HUES48 (cell line): ENCODE data around the gene TAF3.

Experiments
- H3K27ac ChIP-seq: one replicate; pipeline ENCODE4 v1.7.0; 2013; ENCODE audit warnings: low read depth, low read length, inconsistent platforms
- H3K27me3 ChIP-seq: 2 replicates; pipeline ENCODE4 v1.6.1; 2013; ENCODE audit warnings: mild to moderate bottlenecking, low read length; ENCODE audit not compliant: control insufficient read depth, insufficient read depth
- H3K36me3 ChIP-seq: 2 replicates; pipeline ENCODE4 v1.6.1; 2013; ENCODE audit warnings: low read length; ENCODE audit not compliant: control insufficient read depth, insufficient read depth
- H3K4me1 ChIP-seq: 2 replicates; pipeline ENCODE4 v1.6.1; 2013; ENCODE audit warnings: mild to moderate bottlenecking, low read length; ENCODE audit not compliant: control insufficient read depth, insufficient read depth
- H3K4me3 ChIP-seq: 2 replicates; pipeline ENCODE4 v1.5.1; 2013; ENCODE audit warnings: mild to moderate bottlenecking, low read depth, low read length
- H3K9ac ChIP-seq: 2 replicates; pipeline ENCODE4 v1.6.1; 2013; ENCODE audit warnings: mild to moderate bottlenecking, low read depth, low read length, moderate library complexity
- H3K9me3 ChIP-seq: 2 replicates; pipeline ENCODE4 v1.6.1; 2013; ENCODE audit warnings: low read length; ENCODE audit not compliant: control insufficient read depth, insufficient read depth

Gene TAF3

DNA sequence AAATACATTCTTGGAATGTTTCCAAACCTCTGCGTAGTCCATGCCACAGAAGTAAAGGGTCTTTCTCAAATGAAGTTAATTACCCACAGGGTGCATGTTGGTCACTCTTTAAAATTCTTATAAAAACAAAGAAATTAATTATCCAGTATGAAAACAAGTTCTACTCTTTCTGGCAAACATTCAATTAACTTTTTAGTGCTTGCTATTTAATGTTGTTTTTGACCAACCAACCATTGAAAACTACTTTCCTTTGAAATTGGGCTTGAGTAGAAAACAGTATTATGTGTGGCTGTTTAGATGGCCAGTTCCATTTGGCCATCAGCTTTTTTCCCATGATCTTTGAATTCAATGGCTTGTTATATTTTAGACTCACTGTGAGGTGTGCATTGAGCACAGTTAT lies 83.0 kb downstream of the TAF3 start:
- H3K27ac ChIP-seq: no peak overlapping the region

DNA sequence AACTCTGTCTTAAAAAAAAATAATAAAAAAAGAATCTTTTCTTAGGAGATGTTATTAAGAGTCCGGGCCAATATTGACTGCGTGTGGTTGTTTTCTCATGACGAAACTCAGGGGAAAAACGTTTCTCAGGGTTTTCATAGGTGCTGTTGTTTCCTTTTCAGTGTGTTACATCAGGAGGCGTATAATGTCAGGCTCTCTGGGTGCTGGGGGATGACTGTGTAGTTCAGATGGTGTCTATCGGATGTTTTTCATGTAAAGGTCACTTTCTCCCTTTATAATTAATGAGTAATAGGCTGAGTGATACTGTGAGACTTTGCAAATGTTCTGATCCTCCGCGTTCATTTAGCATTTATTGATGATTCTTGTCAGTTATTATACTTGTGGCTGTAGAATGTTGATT lies 84.1 kb downstream of the TAF3 start:
- Histone ChIP-seq H3K4me3 (no peak overlapping the region), H3K9me3 (no peaks in the 10 kb centered on the region), H3K27me3 (no peaks in the 10 kb centered on the region), H3K4me1 (peaks cover 7% of the 10 kb centered on the region), H3K27ac (no peak overlapping the region), H3K9ac (no peak overlapping the region), H3K36me3 (no peaks in the 10 kb centered on the region)

More for the DNA sequence above, 83.0 kb downstream of the TAF3 start:
- Histone ChIP-seq H3K27me3 (no peaks in the 10 kb centered on the region), H3K36me3 (no peaks in the 10 kb centered on the region), H3K4me1 (peaks cover 6% of the 10 kb centered on the region), H3K4me3 (no peak overlapping the region), H3K9me3 (no peaks in the 10 kb centered on the region), H3K9ac (no peak overlapping the region)

DNA sequence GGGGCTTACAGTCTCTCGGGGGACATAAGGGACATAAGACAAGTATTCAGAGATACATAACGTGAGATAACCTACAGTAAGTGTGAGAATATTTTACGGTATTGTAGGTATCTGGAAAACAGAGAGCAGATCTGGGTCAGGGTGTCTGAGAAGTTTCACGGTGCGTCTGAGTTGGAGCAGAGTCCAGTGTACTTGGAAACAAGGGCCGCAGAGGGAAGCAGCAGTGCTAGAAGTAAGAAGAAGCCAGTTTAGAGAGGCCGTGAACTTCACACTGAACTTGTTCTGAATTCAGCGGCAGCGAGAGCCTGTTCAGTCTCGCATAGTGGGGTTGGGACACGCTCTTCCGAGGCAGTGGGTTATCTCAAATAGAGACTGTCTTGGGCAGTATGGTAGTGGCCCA lies 85.5 kb downstream of the TAF3 start:
- Histone ChIP-seq H3K9me3 (no peaks in the 10 kb centered on the region), H3K4me3 (no peak overlapping the region), H3K36me3 (no peaks in the 10 kb centered on the region), H3K4me1 (peaks cover 7% of the 10 kb centered on the region), H3K9ac (no peak overlapping the region), H3K27ac (no peak overlapping the region), H3K27me3 (no peaks in the 10 kb centered on the region)

DNA sequence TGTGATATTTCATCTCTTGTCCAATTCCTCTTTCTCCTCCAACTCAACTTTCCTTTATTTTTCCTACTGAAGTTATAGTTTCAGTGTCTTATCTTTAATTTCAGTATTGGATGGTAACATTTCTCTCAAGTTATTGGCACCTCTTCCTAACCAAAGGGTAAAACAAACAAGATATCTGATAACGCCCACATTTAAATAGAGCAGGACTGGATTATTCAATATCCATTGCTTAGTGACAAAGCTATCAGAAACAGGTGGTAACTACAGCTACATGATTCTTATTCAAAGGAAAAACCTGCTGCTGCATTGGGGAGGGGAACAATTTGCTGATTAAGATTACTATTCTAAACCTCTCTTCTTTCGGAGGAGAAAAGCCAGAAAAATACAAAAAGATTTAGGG lies 87.8 kb downstream of the TAF3 start:
- H3K9ac ChIP-seq: no peak overlapping the region
- H3K9me3 ChIP-seq: no peaks in the 10 kb centered on the region
- peaks cover 7% of the 10 kb centered on the region for H3K4me1 ChIP-seq
- H3K27me3 ChIP-seq: no peaks in the 10 kb centered on the region
- H3K4me3 ChIP-seq: no peak overlapping the region
- no peak overlapping the region for H3K27ac ChIP-seq
- H3K36me3 ChIP-seq: no peaks in the 10 kb centered on the region

DNA sequence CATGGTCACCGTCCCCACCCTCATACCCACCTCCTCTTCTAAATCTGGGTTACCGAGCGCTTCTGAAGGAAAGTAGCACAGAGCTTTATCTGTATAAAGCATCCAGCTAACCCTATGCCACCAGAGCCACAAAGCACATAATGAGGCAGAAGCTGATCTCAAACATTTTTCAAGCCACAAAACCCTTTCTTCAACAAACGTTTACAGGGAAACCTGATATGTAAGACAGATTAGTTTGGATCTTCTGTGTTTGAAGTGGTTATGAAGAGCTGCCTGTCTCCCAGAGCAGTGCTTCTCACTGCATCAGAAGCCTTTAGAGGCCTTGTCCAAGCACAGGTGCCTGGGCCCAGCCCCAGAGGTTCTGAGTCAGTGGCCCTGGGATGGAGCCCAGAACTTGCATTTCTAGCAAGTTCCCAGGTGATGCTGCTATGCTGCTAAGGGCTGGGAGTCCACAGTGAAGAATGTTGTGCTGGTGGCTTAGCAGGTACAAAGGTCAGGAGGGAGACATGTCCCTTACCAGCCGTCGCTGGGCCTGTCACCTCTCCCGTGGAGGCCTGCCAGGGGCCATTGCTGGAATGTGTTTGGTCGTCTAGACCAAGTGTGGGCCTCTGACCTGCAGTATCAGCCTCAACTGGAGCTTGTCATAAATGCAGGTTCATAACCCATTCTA lies 90.4 kb downstream of the TAF3 start:
- Histone ChIP-seq H3K36me3 (no peaks in the 10 kb centered on the region), H3K27ac (no peak overlapping the region), H3K9ac (no peak overlapping the region), H3K4me3 (no peak overlapping the region), H3K27me3 (no peaks in the 10 kb centered on the region), H3K4me1 (peaks cover 7% of the 10 kb centered on the region), H3K9me3 (no peaks in the 10 kb centered on the region)

DNA sequence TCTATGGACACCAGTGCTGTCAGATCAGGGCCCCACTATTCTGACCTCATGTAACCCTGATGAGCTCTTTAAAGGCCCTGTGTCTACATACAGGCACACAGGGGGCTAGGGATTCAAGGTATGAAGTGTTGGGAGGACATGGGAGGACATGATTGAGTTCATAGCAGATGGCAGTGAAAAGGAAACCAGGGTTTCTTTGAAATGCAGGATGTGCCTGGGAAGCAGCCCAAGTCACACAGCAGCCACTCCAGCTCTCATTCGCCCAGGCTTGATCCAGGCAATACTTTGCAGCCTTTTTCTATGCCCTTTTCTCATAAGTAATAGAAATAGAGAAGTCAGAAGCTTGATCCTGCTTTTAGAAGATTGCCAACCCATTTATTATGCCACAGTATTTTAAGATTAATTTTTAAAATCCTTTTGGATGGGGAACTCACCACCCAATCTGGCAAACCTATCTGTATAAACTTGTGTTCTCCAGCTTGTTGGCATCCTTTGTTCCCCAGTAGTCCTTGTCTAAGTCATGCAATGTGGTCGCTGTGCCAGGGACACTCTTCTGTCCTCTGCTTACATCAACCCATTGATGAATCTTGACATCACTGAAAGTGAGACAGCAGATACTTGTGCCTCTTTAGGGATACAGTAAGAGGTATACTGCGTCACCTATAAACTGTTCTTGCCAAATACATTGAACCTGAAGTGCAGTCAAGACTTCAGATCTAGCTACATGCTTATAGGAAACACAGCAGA lies 95.0 kb downstream of the TAF3 start:
- Histone ChIP-seq H3K27me3 (no peaks in the 10 kb centered on the region), H3K9me3 (no peaks in the 10 kb centered on the region), H3K4me1 (no peaks in the 10 kb centered on the region), H3K9ac (no peak overlapping the region), H3K4me3 (no peak overlapping the region), H3K36me3 (no peaks in the 10 kb centered on the region), H3K27ac (no peak overlapping the region)

DNA sequence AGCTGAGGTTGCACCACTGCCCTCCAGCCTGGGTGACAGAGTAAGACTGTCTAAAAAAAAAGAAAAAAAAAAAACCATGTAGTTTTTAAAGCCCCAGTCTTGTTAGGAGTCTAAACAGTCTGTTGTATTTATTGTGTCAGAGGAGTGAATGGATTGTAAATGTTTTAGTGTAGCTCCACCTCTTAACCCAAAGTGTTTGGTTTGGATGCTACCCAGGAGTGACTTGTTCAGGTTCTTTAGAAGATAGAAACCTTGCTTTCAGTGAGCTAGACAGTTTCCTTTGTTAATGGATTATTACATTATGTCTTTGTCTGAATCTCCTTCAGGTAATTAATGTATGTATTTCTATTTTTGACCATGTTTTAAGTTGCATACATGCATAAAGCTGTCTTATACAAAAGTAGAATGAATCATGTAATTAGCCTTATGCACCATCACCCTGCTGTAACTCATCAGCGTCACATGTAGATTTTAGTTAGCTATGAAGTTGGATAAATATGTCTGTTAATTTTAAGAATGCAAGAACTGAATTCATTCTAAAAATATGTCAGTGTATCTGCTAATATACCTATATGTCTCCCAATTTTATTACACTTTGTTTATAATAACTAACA lies 97.7 kb downstream of the TAF3 start:
- no peak overlapping the region for H3K9ac ChIP-seq
- H3K27me3 ChIP-seq: no peaks in the 10 kb centered on the region
- no peaks in the 10 kb centered on the region for H3K9me3 ChIP-seq
- H3K4me1 ChIP-seq: no peaks in the 10 kb centered on the region
- no peak overlapping the region for H3K27ac ChIP-seq
- no peaks in the 10 kb centered on the region for H3K36me3 ChIP-seq
- no peak overlapping the region for H3K4me3 ChIP-seq

DNA sequence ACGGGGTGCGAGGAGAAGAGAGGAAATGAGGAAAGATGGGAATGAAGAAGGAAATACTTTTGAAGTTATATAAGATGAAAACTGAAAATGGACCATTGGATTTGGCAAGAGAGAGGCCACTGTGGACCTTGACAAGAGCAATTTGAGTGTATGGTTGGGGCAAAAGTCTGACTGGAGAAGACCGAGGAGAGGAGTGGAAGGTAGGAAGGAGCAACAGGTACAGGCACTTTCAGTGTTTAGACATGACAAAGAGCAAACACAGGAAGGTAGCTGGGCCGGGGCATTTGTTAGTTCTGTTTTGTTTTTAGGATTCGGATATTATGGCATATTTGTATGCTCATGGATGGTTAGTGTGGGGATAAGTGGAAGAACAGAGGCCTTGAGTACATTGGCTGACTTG lies 99.4 kb downstream of the TAF3 start:
- H3K4me3 ChIP-seq: no peak overlapping the region
- peaks cover 4% of the 10 kb centered on the region; the same call in 1 of the 2 replicates for H3K4me1 ChIP-seq
- H3K36me3 ChIP-seq: no peaks in the 10 kb centered on the region

DNA sequence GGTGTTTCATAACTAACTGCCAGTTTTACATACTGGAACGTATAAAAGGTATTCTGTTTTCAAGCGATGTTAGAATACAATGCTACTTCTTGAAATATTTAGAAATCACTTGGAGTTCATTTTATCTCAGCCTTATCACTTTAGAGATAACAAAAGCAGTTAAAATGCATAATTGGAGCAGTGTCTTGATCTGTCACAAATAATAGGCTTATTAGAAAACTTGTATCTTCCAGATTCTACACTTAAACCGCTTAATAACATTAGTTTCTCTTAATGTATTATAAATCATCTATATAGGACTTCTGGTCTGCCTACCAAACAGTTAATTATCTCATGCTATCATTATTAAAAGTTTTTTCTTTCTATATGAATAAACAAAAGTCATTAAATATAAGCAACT lies 104.4 kb downstream of the TAF3 start:
- Histone ChIP-seq H3K27me3 (no peaks in the 10 kb centered on the region), H3K9ac (no peak overlapping the region), H3K9me3 (no peaks in the 10 kb centered on the region), H3K4me3 (no peak overlapping the region), H3K4me1 (peaks cover 4% of the 10 kb centered on the region; the same call in 1 of the 2 replicates), H3K36me3 (no peaks in the 10 kb centered on the region), H3K27ac (no peak overlapping the region)

More for the DNA sequence above, 99.4 kb downstream of the TAF3 start:
- no peaks in the 10 kb centered on the region for H3K27me3 ChIP-seq
- no peak overlapping the region for H3K27ac ChIP-seq
- no peaks in the 10 kb centered on the region for H3K9me3 ChIP-seq
- H3K9ac ChIP-seq: no peak overlapping the region

DNA sequence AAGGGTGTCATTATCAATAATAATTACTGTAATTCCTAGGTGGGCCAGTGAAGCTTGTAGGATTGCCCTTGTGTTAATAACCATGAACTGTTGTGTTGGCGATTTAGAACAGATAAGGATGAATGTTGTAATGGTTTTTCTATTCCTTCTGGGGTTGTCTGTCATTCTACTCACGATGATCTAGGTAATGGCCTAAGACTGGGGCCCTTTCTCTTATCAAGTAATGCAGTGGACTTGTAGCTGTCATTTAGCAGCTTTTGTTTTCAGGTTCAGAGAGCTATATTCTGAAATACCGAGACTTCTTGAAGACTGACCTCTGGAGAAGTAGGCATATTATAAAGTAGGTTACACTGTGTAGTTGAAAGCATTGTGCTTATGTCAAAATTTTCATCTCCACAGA lies 110.2 kb downstream of the TAF3 start:
- no peaks in the 10 kb centered on the region for H3K4me1 ChIP-seq
- no peaks in the 10 kb centered on the region for H3K27me3 ChIP-seq

More for the DNA sequence above, 110.2 kb downstream of the TAF3 start:
- H3K9ac ChIP-seq: no peak overlapping the region
- no peak overlapping the region for H3K4me3 ChIP-seq
- H3K36me3 ChIP-seq: no peaks in the 10 kb centered on the region
- no peaks in the 10 kb centered on the region for H3K9me3 ChIP-seq
- H3K27ac ChIP-seq: no peak overlapping the region
